Measurements from ENCODE around the gene MARCO. TPM values are rescaled to one million over a fixed set of nuclear protein-coding genes. Genes with fewer than 3 reads are reported as not detected.

Gene MARCO
- total RNA-seq, 1 experiment from 2014 or later: not detected

GRCh38 chr2:118925476-118925875 lies 16.5 kb upstream of the MARCO start:
- no peak overlapping the region for H2BK5ac ChIP-seq (ENCODE audit: insufficient read length, low read length)

More at GRCh38 chr2:118925476-118925875, 16.5 kb upstream of the MARCO start:
- H3K4me3 Mint-ChIP-seq: no peak overlapping the region
- Histone ChIP-seq H4K5ac (ENCODE audit: insufficient read length, low read depth, low read length) (no peak overlapping the region), H4K8ac (replicated peaks; ENCODE audit: insufficient read length, low read depth, low read length) (no peak overlapping the region), H3K4me1 (ENCODE audit: insufficient read depth, low read length) (no peaks in the 10 kb centered on the region), H3K9me3 (ENCODE audit: control insufficient read depth, low read depth, low read length) (no peaks in the 10 kb centered on the region), H3K27me3 (ENCODE audit: insufficient read depth, low read length) (no peaks in the 10 kb centered on the region), H3K14ac (ENCODE audit: insufficient read depth, low read length) (no peak overlapping the region), H3K56ac (ENCODE audit: insufficient read length, low read depth, low read length) (no peak overlapping the region), H4K20me1 (ENCODE audit: control insufficient read depth, insufficient read depth, insufficient read length) (no peaks in the 10 kb centered on the region), H3K4ac (ENCODE audit: low read depth, low read length) (no peak overlapping the region), H3K4me2 (ENCODE audit: insufficient read depth, insufficient read length, low read length) (no peak overlapping the region), H3K79me1 (ENCODE audit: insufficient read depth, low read depth, low read length, poor library complexity, severe bottlenecking) (no peaks in the 10 kb centered on the region), H3T11ph (ENCODE audit: low read length) (no peak overlapping the region), H2BK12ac (ENCODE audit: insufficient read length, low read depth, low read length) (no peak overlapping the region), H2BK120ac (ENCODE audit: low read depth, low read length, poor library complexity, severe bottlenecking) (no peak overlapping the region), H2BK20ac (ENCODE audit: low read depth, low read length, poor library complexity, severe bottlenecking) (no peak overlapping the region), H4K91ac (ENCODE audit: insufficient read length, low read depth, low read length) (no peak overlapping the region), H3K9ac (ENCODE audit: extremely low read depth, insufficient read length, low read length) (no peak overlapping the region), H3K27ac (ENCODE audit: insufficient read length, low read depth, low read length) (no peak overlapping the region), H2AFZ (ENCODE audit: low read length) (no peak overlapping the region), H3K23me2 (ENCODE audit: insufficient read length, low read depth, low read length, poor library complexity, severe bottlenecking) (no peaks in the 10 kb centered on the region), H2AK5ac (ENCODE audit: insufficient read length, low read length) (no peak overlapping the region), H2BK15ac (ENCODE audit: low read depth, low read length) (no peak overlapping the region), H3K79me2 (ENCODE audit: insufficient read depth, low read length) (no peaks in the 10 kb centered on the region), H3K23ac (ENCODE audit: insufficient read length, low read depth, low read length) (no peak overlapping the region), H3K18ac (ENCODE audit: insufficient read length, low read depth, low read length) (no peak overlapping the region)
- no peak for DNase-seq
- no peak overlapping the region for H3K27ac Mint-ChIP-seq
- TF ChIP-seq CTCF (conservative IDR thresholded peaks at IDR 0.05): no peak
- no CpG with 5 or more reads among the region's 5 CpGs for WGBS (ENCODE audit: extremely low coverage, insufficient read length, low lambda C conversion rate)
- peaks cover 5 to 13% of the 10 kb centered on the region in 2 experiments; a peak in 4 of 5 replicates for H3K9me3 Mint-ChIP-seq
- H3K4me1 Mint-ChIP-seq: peaks cover 7% of the 10 kb centered on the region in 2 experiments
- peaks cover 28% of the 10 kb centered on the region for H3K27me3 Mint-ChIP-seq (ENCODE audit: low read depth)
- no peaks in the 10 kb centered on the region for H3K36me3 Mint-ChIP-seq (ENCODE audit: insufficient read depth in 1 of 3, low read depth in 3 of 3)
